Measurements from ENCODE around the gene NPRL2. TPM values are rescaled to one million over a fixed set of nuclear protein-coding genes. Genes with fewer than 3 reads are reported as not detected.

NPRL2 gene
- total and polyA plus RNA-seq, 2 donors (not counting 1 experiment from before 2014, with no cell fraction given): 21.4 to 27.2 TPM

DNA sequence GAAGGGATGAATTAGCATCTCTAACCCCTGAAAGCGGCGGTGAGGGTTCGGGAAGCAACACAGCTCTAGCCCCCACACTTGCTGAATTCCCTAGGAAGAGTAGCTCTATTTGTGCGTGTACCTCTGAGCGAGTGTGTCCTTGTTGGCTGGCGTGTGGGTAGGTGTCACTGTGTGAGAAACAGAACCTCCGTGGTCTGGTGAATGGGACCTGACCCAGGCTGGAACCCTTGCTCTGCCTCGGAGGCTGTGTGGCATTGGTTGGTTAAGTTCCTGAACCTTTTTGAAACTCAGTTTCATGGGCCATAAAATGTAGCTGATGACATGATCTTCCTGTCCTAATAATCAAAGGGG, 9.2 kb upstream of the NPRL2 start:
- peaks cover 12% of the 10 kb centered on the region for H3K36me3 ChIP-seq (ENCODE audit: control insufficient read depth, insufficient read depth, low read length)
- H3K4me1 ChIP-seq (ENCODE audit: control insufficient read depth, extremely low read depth, insufficient read depth, low read length): peaks cover 12% of the 10 kb centered on the region
- peaks cover 44% of the 10 kb centered on the region for H3K79me2 ChIP-seq (ENCODE audit: control insufficient read depth, insufficient read depth, low read length)
- H3K9ac ChIP-seq (ENCODE audit: insufficient read depth, low read length): no peak overlapping the region
- H2AFZ ChIP-seq (ENCODE audit: low read length): peak overlapping the region; percentile 82
- DNase-seq (ENCODE audit: low read depth in 2 of 2): no peak
- H3K4me3 ChIP-seq (replicated peaks in 1 of 4; ENCODE audit: control extremely low read depth in 1 of 4, insufficient read depth in 1 of 4, low read depth in 3 of 4, low read length in 4 of 4): peak overlapping the region in 3 of 4 experiments; percentile 72 to 84 (median 73)
- TF ChIP-seq, protein P1, sequence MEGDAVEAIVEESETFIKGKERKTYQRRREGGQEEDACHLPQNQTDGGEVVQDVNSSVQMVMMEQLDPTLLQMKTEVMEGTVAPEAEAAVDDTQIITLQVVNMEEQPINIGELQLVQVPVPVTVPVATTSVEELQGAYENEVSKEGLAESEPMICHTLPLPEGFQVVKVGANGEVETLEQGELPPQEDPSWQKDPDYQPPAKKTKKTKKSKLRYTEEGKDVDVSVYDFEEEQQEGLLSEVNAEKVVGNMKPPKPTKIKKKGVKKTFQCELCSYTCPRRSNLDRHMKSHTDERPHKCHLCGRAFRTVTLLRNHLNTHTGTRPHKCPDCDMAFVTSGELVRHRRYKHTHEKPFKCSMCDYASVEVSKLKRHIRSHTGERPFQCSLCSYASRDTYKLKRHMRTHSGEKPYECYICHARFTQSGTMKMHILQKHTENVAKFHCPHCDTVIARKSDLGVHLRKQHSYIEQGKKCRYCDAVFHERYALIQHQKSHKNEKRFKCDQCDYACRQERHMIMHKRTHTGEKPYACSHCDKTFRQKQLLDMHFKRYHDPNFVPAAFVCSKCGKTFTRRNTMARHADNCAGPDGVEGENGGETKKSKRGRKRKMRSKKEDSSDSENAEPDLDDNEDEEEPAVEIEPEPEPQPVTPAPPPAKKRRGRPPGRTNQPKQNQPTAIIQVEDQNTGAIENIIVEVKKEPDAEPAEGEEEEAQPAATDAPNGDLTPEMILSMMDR (conservative IDR thresholded peaks at IDR 0.05 in 1 of 2, IDR thresholded peaks at IDR 0.05 in 1 of 2; ENCODE audit: low read depth in 1 of 2, low read length in 2 of 2): no peak
- TF ChIP-seq EZH2 (IDR thresholded peaks at IDR 0.05; ENCODE audit: low read length, missing control alignments): no peak
- peak overlapping the region; percentile 46 for H3K4me2 ChIP-seq (ENCODE audit: extremely low read depth, insufficient read depth, low read length)
- no peaks in the 10 kb centered on the region for H3K27me3 ChIP-seq (ENCODE audit: control insufficient read depth, insufficient read depth, low read length)
- H3K9me3 ChIP-seq (ENCODE audit: control insufficient read depth, insufficient read depth, low read depth, low read length): no peaks in the 10 kb centered on the region
- no peak overlapping the region for H3K27ac ChIP-seq (ENCODE audit: insufficient read depth, low read length)
- H4K20me1 ChIP-seq (ENCODE audit: control insufficient read depth, extremely low read depth, insufficient read depth, low read length): no peaks in the 10 kb centered on the region

DNA sequence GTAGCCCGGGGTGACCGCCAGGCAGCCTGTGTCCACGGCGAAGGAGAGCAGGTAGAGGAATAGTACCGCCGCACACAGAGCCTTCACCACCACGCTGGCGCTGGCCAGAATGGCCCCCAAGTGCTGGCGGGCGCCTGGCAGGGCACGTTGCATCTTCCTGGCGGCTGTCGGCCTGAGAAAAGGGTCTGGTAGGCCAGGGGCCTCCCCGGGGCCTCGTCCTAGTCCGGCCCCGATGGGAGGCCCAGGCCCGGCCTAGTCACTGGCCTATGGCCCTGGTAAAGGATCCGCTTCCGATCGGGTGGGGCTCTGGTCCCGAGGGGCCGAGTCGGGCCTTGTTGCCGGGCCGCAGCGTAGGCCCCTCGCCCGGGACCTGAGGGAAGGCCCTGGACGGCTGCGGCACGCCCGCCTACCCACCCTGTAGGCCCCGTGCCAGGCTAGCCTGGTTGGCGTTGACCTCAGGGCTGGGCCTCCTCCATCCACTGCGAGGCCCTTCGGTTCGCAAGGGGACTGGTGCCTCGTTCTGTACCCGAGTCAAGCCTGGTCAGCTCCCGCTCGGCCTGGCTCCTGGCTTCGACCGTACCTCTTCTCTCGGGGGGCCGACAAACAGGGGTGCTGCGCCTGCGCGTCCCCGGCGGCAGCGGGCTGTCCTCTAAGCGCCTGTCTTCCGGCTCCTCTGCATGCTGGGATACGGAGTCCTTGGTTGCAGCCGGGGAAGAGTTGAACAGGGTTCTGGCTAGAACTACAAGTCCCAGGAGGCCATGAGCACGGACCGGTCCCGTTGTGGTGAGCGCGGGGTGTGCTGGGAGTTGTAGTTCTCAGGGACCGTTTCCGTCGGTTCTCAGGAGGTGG, 8.6 kb upstream of the NPRL2 start, which contains the start of gene TMEM115:
Gene TMEM115, minus strand, starts transcription at position 611 of the 849 bp plus-strand sequence. Its CDS starts 458 bp downstream, at position 153.
- Histone ChIP-seq H3K27ac (ENCODE audit: insufficient read depth, low read length) (peak within 1 kb of the TSS; percentile 76), H4K20me1 (ENCODE audit: control insufficient read depth, extremely low read depth, insufficient read depth, low read length) (no peaks in the 10 kb centered on the region), H3K27me3 (ENCODE audit: control insufficient read depth, insufficient read depth, low read length) (no peaks in the 10 kb centered on the region), H3K4me1 (ENCODE audit: control insufficient read depth, extremely low read depth, insufficient read depth, low read length) (peaks cover 8% of the 10 kb centered on the region), H3K79me2 (ENCODE audit: control insufficient read depth, insufficient read depth, low read length) (peaks cover 44% of the 10 kb centered on the region), H3K4me2 (ENCODE audit: extremely low read depth, insufficient read depth, low read length) (peak within 1 kb of the TSS; percentile 99), H2AFZ (ENCODE audit: low read length) (peak within 1 kb of the TSS; percentile 92), H3K9me3 (ENCODE audit: control insufficient read depth, insufficient read depth, low read depth, low read length) (no peaks in the 10 kb centered on the region), H3K36me3 (ENCODE audit: control insufficient read depth, insufficient read depth, low read length) (peaks cover 17% of the 10 kb centered on the region), H3K4me3 (replicated peaks in 1 of 4; ENCODE audit: control extremely low read depth in 1 of 4, insufficient read depth in 1 of 4, low read depth in 3 of 4, low read length in 4 of 4) (peak within 1 kb of the TSS; percentile 72 to 84 (median 73)), H3K9ac (ENCODE audit: insufficient read depth, low read length) (peak within 1 kb of the TSS; percentile 91)
- peak; percentile 99 for DNase-seq (ENCODE audit: low read depth in 2 of 2)
- no peak for TF ChIP-seq EZH2 (IDR thresholded peaks at IDR 0.05; ENCODE audit: low read length, missing control alignments)
- TF ChIP-seq, protein P1 (conservative IDR thresholded peaks at IDR 0.05 in 1 of 2, IDR thresholded peaks at IDR 0.05 in 1 of 2; ENCODE audit: low read depth in 1 of 2, low read length in 2 of 2): no peak

DNA sequence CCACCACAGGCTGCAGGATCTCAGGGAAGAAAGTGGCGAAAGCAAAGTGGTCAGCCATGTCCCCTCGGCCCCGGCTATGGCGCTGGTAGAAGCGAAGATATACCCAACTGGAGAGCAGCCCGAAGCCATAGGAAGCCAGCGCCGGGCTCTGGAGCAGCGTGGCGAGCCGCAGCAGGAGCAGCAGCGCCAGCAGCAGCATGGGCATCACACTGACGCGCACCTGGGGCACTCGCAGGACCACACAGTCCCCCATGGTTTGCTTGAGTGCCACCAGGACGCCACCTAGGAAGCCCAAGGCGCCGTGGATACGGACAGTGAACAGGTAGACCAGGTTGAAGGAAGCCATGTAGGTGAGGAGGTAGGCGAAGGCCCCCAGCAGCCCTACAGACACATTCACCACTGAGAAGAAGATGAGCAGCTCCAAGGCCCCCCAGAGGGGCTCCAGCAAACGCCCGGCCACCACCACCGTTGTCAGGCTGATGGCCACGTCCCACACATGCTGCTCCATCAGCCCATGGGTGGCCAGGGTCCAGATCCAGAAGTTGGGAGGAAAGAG, 7.9 kb upstream of the NPRL2 start:
- Histone ChIP-seq H3K4me2 (ENCODE audit: extremely low read depth, insufficient read depth, low read length) (peak overlapping the region; percentile 99), H3K27ac (ENCODE audit: insufficient read depth, low read length) (peak overlapping the region; percentile 76), H3K9ac (ENCODE audit: insufficient read depth, low read length) (peak overlapping the region; percentile 91), H4K20me1 (ENCODE audit: control insufficient read depth, extremely low read depth, insufficient read depth, low read length) (no peaks in the 10 kb centered on the region), H3K4me1 (ENCODE audit: control insufficient read depth, extremely low read depth, insufficient read depth, low read length) (peaks cover 8% of the 10 kb centered on the region), H3K9me3 (ENCODE audit: control insufficient read depth, insufficient read depth, low read depth, low read length) (no peaks in the 10 kb centered on the region), H3K27me3 (ENCODE audit: control insufficient read depth, insufficient read depth, low read length) (no peaks in the 10 kb centered on the region), H2AFZ (ENCODE audit: low read length) (no peak overlapping the region), H3K4me3 (replicated peaks in 1 of 4; ENCODE audit: control extremely low read depth in 1 of 4, insufficient read depth in 1 of 4, low read depth in 3 of 4, low read length in 4 of 4) (peak overlapping the region; percentile 72 to 84 (median 73)), H3K79me2 (ENCODE audit: control insufficient read depth, insufficient read depth, low read length) (peaks cover 46% of the 10 kb centered on the region), H3K36me3 (ENCODE audit: control insufficient read depth, insufficient read depth, low read length) (peaks cover 20% of the 10 kb centered on the region)
- no peak for TF ChIP-seq EZH2 (IDR thresholded peaks at IDR 0.05; ENCODE audit: low read length, missing control alignments)
- TF ChIP-seq, protein P1 (conservative IDR thresholded peaks at IDR 0.05 in 1 of 2, IDR thresholded peaks at IDR 0.05 in 1 of 2; ENCODE audit: low read depth in 1 of 2, low read length in 2 of 2): no peak
- no peak for DNase-seq (ENCODE audit: low read depth in 2 of 2)
